Measurements from ENCODE around the gene CENPT. TPM values are rescaled to one million over a fixed set of nuclear protein-coding genes. Genes with fewer than 3 reads are reported as not detected.

Gene CENPT
- total RNA-seq (10 to 100 TPM; 27.5 to 53.7 (median 41.8) TPM), polyA plus RNA-seq (10 to 100 TPM in 2 of 3 donors, 1 to 10 TPM in 1; 9.6 to 38.3 (median 19.0) TPM)

- peaks cover 0 to 60% (median 54%) of the 10 kb centered on the region in 4 donors for H3K4me1 ChIP-seq
- intact Hi-C loops (cut with DNase I): loop anchor here (2.0 to 10.0 kb wide), 5 partner anchors 38 to 620 kb away; partner anchors contain the start of genes NRN1L, PSKH1, RANBP10 and RIPOR1
- DNase-seq: peak; percentile 81
- H3K27ac ChIP-seq: peak within 1 kb of the TSS; percentile 96 to 99 (median 99)
- WGBS, 2 donors: 1% methylated on average over 62 of the region's 62 CpGs
- H3K36me3 ChIP-seq: no peaks in the 10 kb centered on the region
- peak within 1 kb of the TSS; percentile 67 to 89 (median 85) for H3K4me3 ChIP-seq
- H3K9me3 ChIP-seq: no peaks in the 10 kb centered on the region
- TF ChIP-seq POLR2AphosphoS5 (IDR thresholded peaks at IDR 0.05) (no peak), CTCF (IDR thresholded peaks at IDR 0.05) (no peak), POLR2A (IDR thresholded peaks at IDR 0.05) (no peak), EP300 (IDR thresholded peaks at IDR 0.05) (no peak)
- H3K27me3 ChIP-seq: no peaks in the 10 kb centered on the region
Observed at GRCh38 chr16:67847064-67847861, at the start of gene CENPT. TSS of gene CENPT (minus strand) at chr16:67847693. CDS start at chr16:67833859, 13,834 bp downstream.

- Histone ChIP-seq H3K4me3 (no peak overlapping the region), H3K36me3 (peaks cover 0 to 3% (median 0%) of the 10 kb centered on the region in 4 donors), H3K4me1 (peaks cover 0 to 40% (median 36%) of the 10 kb centered on the region in 4 donors), H3K27me3 (no peaks in the 10 kb centered on the region), H3K9me3 (no peaks in the 10 kb centered on the region), H3K27ac (peak overlapping the region in 2 of 4 donors; percentile 33 to 47)
- no peak for TF ChIP-seq CTCF (IDR thresholded peaks at IDR 0.05)
- TF ChIP-seq POLR2AphosphoS5 (IDR thresholded peaks at IDR 0.05): no peak
- TF ChIP-seq POLR2A (IDR thresholded peaks at IDR 0.05): no peak
- TF ChIP-seq EP300 (IDR thresholded peaks at IDR 0.05): no peak
- intact Hi-C loops (cut with DNase I): no loop called here
- DNase-seq: no peak
- WGBS, 2 donors: 92 to 94% methylated on average over 3 of the region's 3 CpGs
Observed at GRCh38 chr16:67897231-67897630, 49.7 kb upstream of the CENPT start.

GRCh38 chr16:67893743-67894399, 46.4 kb upstream of the CENPT start:
- no peaks in the 10 kb centered on the region for H3K36me3 ChIP-seq
- no peaks in the 10 kb centered on the region for H3K9me3 ChIP-seq
- H3K4me3 ChIP-seq: peak overlapping the region; percentile 88 to 100 (median 95)
- intact Hi-C loops (cut with DNase I): loop anchor here (2.0 kb wide), 1 partner anchor 47 kb away; the partner anchor contains the start of genes CENPT and NUTF2
- no peaks in the 10 kb centered on the region for H3K27me3 ChIP-seq
- peak overlapping the region; percentile 97 to 99 (median 98) for H3K27ac ChIP-seq
- DNase-seq: no peak
- 7 to 29% methylated on average over 14 of the region's 14 CpGs for WGBS, 2 donors
- TF ChIP-seq POLR2A (IDR thresholded peaks at IDR 0.05): no peak
- no peak for TF ChIP-seq CTCF (IDR thresholded peaks at IDR 0.05)
- no peak for TF ChIP-seq EP300 (IDR thresholded peaks at IDR 0.05)
- TF ChIP-seq POLR2AphosphoS5 (IDR thresholded peaks at IDR 0.05): no peak
- peaks cover 0 to 42% (median 37%) of the 10 kb centered on the region in 4 donors for H3K4me1 ChIP-seq

GRCh38 chr16:67892899-67893742, 45.6 kb upstream of the CENPT start, which contains the start of gene PSKH1:
TSS of gene PSKH1 (plus strand) at chr16:67893254. CDS start at chr16:67908750, 15,496 bp downstream.
- H3K27ac ChIP-seq: peak within 1 kb of the TSS; percentile 97 to 99 (median 98)
- DNase-seq: peak; percentile 98
- no peaks in the 10 kb centered on the region for H3K9me3 ChIP-seq
- H3K36me3 ChIP-seq: no peaks in the 10 kb centered on the region
- peak within 1 kb of the TSS; percentile 88 to 100 (median 95) for H3K4me3 ChIP-seq
- intact Hi-C loops (cut with DNase I): loop anchor here (2.0 kb wide), 1 partner anchor 46 kb away; the partner anchor contains the start of genes CENPT and NUTF2
- no peaks in the 10 kb centered on the region for H3K27me3 ChIP-seq
- no peak for TF ChIP-seq EP300 (IDR thresholded peaks at IDR 0.05)
- TF ChIP-seq POLR2A (IDR thresholded peaks at IDR 0.05): peak in 1 of 2 donors; percentile 39
- peak in 1 of 4 experiments; percentile 8 for TF ChIP-seq CTCF (IDR thresholded peaks at IDR 0.05)
- TF ChIP-seq POLR2AphosphoS5 (IDR thresholded peaks at IDR 0.05): peak; percentile 82 to 91 (median 85)
- peaks cover 0 to 42% (median 37%) of the 10 kb centered on the region in 4 donors for H3K4me1 ChIP-seq
- 0 to 1% methylated on average over 90 of the region's 90 CpGs for WGBS, 2 donors
